KMS-11 (cell line): ENCODE measurements around the gene TRIO.

Experiments
- H2AFZ ChIP-seq: fragments of 200-600 bp; sonication (generic); 2 replicates; pipeline ENCODE4 v1.6.1; 2016; ENCODE audit warnings: antibody characterized with exemption, mixed run types, low read depth
- H3K27ac ChIP-seq: fragments of 200-600 bp; sonication (generic); 2 replicates; pipeline ENCODE4 v1.6.1; 2016; ENCODE audit warnings: mild to moderate bottlenecking, mixed run types
- H3K27me3 ChIP-seq: fragments of 200-600 bp; sonication (generic); 2 replicates; pipeline ENCODE4 v1.6.1; 2017; ENCODE audit warnings: mild to moderate bottlenecking, low read depth, mixed run types, moderate library complexity; ENCODE audit not compliant: insufficient read depth
- H3K36me3 ChIP-seq: fragments of 200-600 bp; sonication (generic); 2 replicates; pipeline ENCODE4 v1.6.1; 2017; ENCODE audit warnings: mild to moderate bottlenecking, mixed run types; ENCODE audit not compliant: insufficient read depth
- H3K4me1 ChIP-seq: fragments of 200-600 bp; sonication (generic); 2 replicates; pipeline ENCODE4 v1.6.1; 2016; ENCODE audit warnings: mild to moderate bottlenecking, low read depth, mixed run types; ENCODE audit not compliant: poor library complexity, severe bottlenecking
- H3K4me2 ChIP-seq: fragments of 200-600 bp; sonication (generic); 2 replicates; pipeline ENCODE4 v1.7.0; 2016; ENCODE audit warnings: mild to moderate bottlenecking, mixed run types
- H3K4me3 ChIP-seq: fragments of 200-600 bp; sonication (generic); IDR thresholded peaks from 2 replicates; pipeline ENCODE4 v1.6.1; 2017; ENCODE audit warnings: low read depth, low read length, mixed read lengths; ENCODE audit not compliant: insufficient read depth
- H3K79me2 ChIP-seq: fragments of 200-600 bp; sonication (generic); 2 replicates; pipeline ENCODE4 v1.6.1; 2016; ENCODE audit warnings: low read depth, mixed run types; ENCODE audit not compliant: insufficient read depth
- H3K9ac ChIP-seq: fragments of 200-600 bp; sonication (generic); 2 replicates; pipeline ENCODE4 v1.6.1; 2016; ENCODE audit warnings: mild to moderate bottlenecking, mixed run types
- H4K20me1 ChIP-seq: fragments of 200-600 bp; sonication (generic); 2 replicates; pipeline ENCODE4 v1.6.1; 2016; ENCODE audit warnings: mild to moderate bottlenecking, mixed run types; ENCODE audit not compliant: insufficient read depth
- CTCF ChIP-seq: fragments of 200-600 bp; sonication (generic); conservative IDR thresholded peaks from 2 replicates; pipeline ENCODE4 v1.6.1; 2017; ENCODE audit warnings: low read depth, mild to moderate bottlenecking, antibody characterized with exemption, low read length, moderate library complexity, mixed read lengths

The TRIO gene

GRCh38 chr5:14526493-14526892 is 383.4 kb downstream of the TRIO start:
- H2AFZ ChIP-seq: no peak overlapping the region
- no peak overlapping the region for H3K4me2 ChIP-seq
- no peak overlapping the region for H3K4me3 ChIP-seq
- H3K9ac ChIP-seq: no peak overlapping the region
- TF ChIP-seq CTCF: no peak
- no peak overlapping the region for H3K27ac ChIP-seq
- H3K4me1 ChIP-seq: no peaks in the 10 kb centered on the region
- no peaks in the 10 kb centered on the region for H3K27me3 ChIP-seq
- no peaks in the 10 kb centered on the region for H4K20me1 ChIP-seq
- no peaks in the 10 kb centered on the region for H3K36me3 ChIP-seq
- H3K79me2 ChIP-seq: no peaks in the 10 kb centered on the region

GRCh38 chr5:14528115-14528514 is 385.0 kb downstream of the TRIO start:
- Histone ChIP-seq H4K20me1 (no peaks in the 10 kb centered on the region), H3K27me3 (no peaks in the 10 kb centered on the region), H3K4me2 (no peak overlapping the region), H2AFZ (no peak overlapping the region), H3K27ac (no peak overlapping the region), H3K36me3 (no peaks in the 10 kb centered on the region), H3K9ac (no peak overlapping the region), H3K4me1 (no peaks in the 10 kb centered on the region), H3K4me3 (no peak overlapping the region), H3K79me2 (no peaks in the 10 kb centered on the region)
- TF ChIP-seq CTCF: no peak

- Histone ChIP-seq H3K4me3 (no peak overlapping the region), H3K4me2 (no peak overlapping the region), H4K20me1 (no peaks in the 10 kb centered on the region), H3K36me3 (no peaks in the 10 kb centered on the region), H3K27me3 (no peaks in the 10 kb centered on the region), H3K9ac (no peak overlapping the region), H2AFZ (no peak overlapping the region), H3K4me1 (no peaks in the 10 kb centered on the region), H3K27ac (no peak overlapping the region), H3K79me2 (no peaks in the 10 kb centered on the region)
- no peak for TF ChIP-seq CTCF
Observed at GRCh38 chr5:14528926-14529325, 385.8 kb downstream of the TRIO start.

GRCh38 chr5:14531668-14532067 is 388.5 kb downstream of the TRIO start:
- Histone ChIP-seq H3K27ac (no peak overlapping the region), H3K4me3 (no peak overlapping the region), H2AFZ (no peak overlapping the region), H3K27me3 (no peaks in the 10 kb centered on the region), H3K4me1 (no peaks in the 10 kb centered on the region), H4K20me1 (no peaks in the 10 kb centered on the region), H3K9ac (no peak overlapping the region), H3K79me2 (no peaks in the 10 kb centered on the region), H3K36me3 (no peaks in the 10 kb centered on the region), H3K4me2 (no peak overlapping the region)
- no peak for TF ChIP-seq CTCF

- no peaks in the 10 kb centered on the region for H3K4me1 ChIP-seq
- no peak overlapping the region for H3K4me3 ChIP-seq
- TF ChIP-seq CTCF: no peak
- no peaks in the 10 kb centered on the region for H3K79me2 ChIP-seq
- no peaks in the 10 kb centered on the region for H3K27me3 ChIP-seq
- no peak overlapping the region for H2AFZ ChIP-seq
- H3K27ac ChIP-seq: no peak overlapping the region
- H3K36me3 ChIP-seq: no peaks in the 10 kb centered on the region
- no peak overlapping the region for H3K9ac ChIP-seq
- no peak overlapping the region for H3K4me2 ChIP-seq
- H4K20me1 ChIP-seq: no peaks in the 10 kb centered on the region
Observed at GRCh38 chr5:14532180-14532579, 389.0 kb downstream of the TRIO start.
